Colonic mucosa (tissue), 4 donors: ENCODE results near the gene CCDC122. TPM values are rescaled to one million over a fixed set of nuclear protein-coding genes. Genes with fewer than 3 reads are reported as not detected.

Experiments
- DNase-seq: peaks from one replicate; pipeline ENCODE4 v3.0.0-alpha.2; 2020
- H3K27ac ChIP-seq: fragments of 200-600 bp; one replicate; pipeline ENCODE4 v1.8.0; 2021
- H3K27me3 ChIP-seq: fragments of 200-600 bp; one replicate; pipeline ENCODE4 v1.8.0; 2021
- H3K36me3 ChIP-seq: fragments of 200-600 bp; one replicate; pipeline ENCODE4 v1.8.0; 2021
- H3K4me1 ChIP-seq: fragments of 200-600 bp; one replicate; pipeline ENCODE4 v1.8.0; 2021; ENCODE audit warnings: mild to moderate bottlenecking
- H3K4me3 ChIP-seq: fragments of 200-600 bp; one replicate; pipeline ENCODE4 v1.8.0; 2021
- H3K9ac ChIP-seq, 2 donors: one replicate each; pipeline ENCODE4 v1.7.0; 2013; ENCODE audit warnings: control low read depth in 2 of 2, low read depth in 2 of 2, low read length in 2 of 2
- H3K9me3 ChIP-seq: fragments of 200-600 bp; one replicate; pipeline ENCODE4 v1.8.0; 2021
- intact Hi-C: fragments of 100-400 bp; cut with DNase I; formaldehyde crosslinking; loops from one replicate; pipeline ENCODE4 v1.14.1; 2022
- total RNA-seq, 2 donors: library from RNA; stranded (reverse); fragmentation: NEBNext Ultra II Directional in 1 of 2; extraction: Animal tissue kit (Norgen Biotek cat#: 25700) in 1 of 2; gene quantifications; one replicate each; pipeline ENCODE4 v1.2.1, GENCODE V29; 2021
- TF ChIP-seq, protein P1 (sequence below): fragments of 200-600 bp; IDR thresholded peaks from one replicate; pipeline ENCODE4 v1.8.0; 2022; ENCODE audit warnings: antibody characterized with exemption, mild to moderate bottlenecking
- donor health status: healthy.
- donor health status: DM: no; HTN: no; CAD: no.
- donor health status: DM: no; HTN: no; CAD: no.

The CCDC122 gene
- total RNA-seq, 2 donors from 2014 or later: 5.4 to 6.9 TPM

DNA sequence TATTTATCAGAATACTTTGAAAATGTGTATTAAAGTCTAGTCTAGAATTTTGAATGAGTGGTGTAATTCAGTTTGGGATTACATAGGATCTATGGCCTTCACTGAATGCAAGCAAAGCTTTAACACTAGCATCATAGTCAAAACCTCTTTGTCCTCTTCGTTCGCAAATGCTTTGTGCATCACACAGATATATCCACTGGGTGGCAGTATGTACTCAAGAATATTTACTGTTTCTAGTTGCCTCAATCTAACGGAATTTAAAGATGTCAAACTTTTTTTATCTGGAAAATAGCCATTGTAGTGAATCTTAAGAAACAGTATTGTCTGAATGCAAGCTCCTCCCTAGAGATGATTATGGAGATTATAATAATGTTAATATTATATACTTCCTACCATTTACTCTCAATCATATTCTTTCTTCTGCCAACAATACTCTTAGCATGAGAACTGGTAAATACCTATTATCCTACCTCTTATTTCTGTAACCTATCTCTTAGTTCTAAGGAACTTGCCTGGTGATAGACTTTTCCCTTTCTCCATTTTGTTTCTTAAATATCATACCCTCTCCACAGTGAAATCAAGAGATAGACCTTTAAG lies 26.0 kb upstream of the CCDC122 start:
- DNase-seq: peak; percentile 44
- intact Hi-C loops: loop anchor here (2.0 to 10.0 kb wide), 3 partner anchors 537 to 1069 kb away; no protein-coding TSS in a partner anchor
- TF ChIP-seq, protein P1, sequence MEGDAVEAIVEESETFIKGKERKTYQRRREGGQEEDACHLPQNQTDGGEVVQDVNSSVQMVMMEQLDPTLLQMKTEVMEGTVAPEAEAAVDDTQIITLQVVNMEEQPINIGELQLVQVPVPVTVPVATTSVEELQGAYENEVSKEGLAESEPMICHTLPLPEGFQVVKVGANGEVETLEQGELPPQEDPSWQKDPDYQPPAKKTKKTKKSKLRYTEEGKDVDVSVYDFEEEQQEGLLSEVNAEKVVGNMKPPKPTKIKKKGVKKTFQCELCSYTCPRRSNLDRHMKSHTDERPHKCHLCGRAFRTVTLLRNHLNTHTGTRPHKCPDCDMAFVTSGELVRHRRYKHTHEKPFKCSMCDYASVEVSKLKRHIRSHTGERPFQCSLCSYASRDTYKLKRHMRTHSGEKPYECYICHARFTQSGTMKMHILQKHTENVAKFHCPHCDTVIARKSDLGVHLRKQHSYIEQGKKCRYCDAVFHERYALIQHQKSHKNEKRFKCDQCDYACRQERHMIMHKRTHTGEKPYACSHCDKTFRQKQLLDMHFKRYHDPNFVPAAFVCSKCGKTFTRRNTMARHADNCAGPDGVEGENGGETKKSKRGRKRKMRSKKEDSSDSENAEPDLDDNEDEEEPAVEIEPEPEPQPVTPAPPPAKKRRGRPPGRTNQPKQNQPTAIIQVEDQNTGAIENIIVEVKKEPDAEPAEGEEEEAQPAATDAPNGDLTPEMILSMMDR: peak; percentile 63
- Histone ChIP-seq H3K27me3 (no peaks in the 10 kb centered on the region), H3K9ac (no peak overlapping the region), H3K36me3 (no peaks in the 10 kb centered on the region), H3K9me3 (no peaks in the 10 kb centered on the region), H3K4me3 (no peak overlapping the region), H3K4me1 (no peaks in the 10 kb centered on the region), H3K27ac (no peak overlapping the region)

DNA sequence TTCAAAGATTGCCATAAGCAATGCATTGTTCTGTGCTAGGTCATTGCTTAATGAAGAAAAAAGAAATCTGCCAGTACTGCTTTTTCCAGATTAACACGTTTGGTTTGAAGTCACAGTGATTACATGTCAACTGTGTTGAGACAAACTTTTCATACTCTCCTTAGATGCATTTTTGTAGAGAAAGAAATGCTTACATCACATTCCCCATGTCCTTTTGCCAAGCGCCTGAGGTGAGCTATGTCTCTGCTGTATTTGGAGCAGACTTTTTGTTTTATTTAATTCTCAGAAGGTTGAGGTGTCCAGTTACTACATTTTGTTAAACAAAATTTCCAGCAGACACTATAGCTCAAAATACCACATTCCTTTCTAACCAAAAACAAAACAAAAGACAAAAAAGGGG lies 16.4 kb upstream of the CCDC122 start:
- intact Hi-C loops: no loop called here
- H3K4me1 ChIP-seq: no peaks in the 10 kb centered on the region
- no peak overlapping the region for H3K4me3 ChIP-seq
- H3K36me3 ChIP-seq: no peaks in the 10 kb centered on the region
- no peak overlapping the region for H3K9ac ChIP-seq
- no peak overlapping the region for H3K27ac ChIP-seq
- DNase-seq: no peak
- TF ChIP-seq, protein P1: no peak
- H3K27me3 ChIP-seq: no peaks in the 10 kb centered on the region
- H3K9me3 ChIP-seq: no peaks in the 10 kb centered on the region

DNA sequence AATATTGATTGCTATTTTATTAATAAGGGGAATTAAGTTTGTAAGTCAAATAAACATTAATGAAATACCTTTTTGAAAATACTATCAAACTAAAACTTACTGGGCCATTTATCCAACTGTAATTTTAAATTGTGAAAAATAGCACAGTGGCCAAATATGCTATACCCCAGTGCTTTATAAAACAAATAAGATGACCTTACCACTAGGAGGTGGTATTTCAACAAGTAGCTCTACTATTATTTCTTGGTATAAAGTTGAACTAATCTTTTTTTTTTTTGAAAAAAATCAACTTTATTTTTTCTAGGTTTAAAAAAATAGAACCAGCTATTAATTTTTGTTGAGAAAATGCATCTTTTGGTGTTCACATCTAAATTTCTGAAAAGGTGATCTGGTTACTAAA lies 14.9 kb upstream of the CCDC122 start:
- Histone ChIP-seq H3K27me3 (no peaks in the 10 kb centered on the region), H3K9ac (no peak overlapping the region), H3K9me3 (no peaks in the 10 kb centered on the region), H3K27ac (no peak overlapping the region), H3K36me3 (no peaks in the 10 kb centered on the region), H3K4me3 (no peak overlapping the region), H3K4me1 (no peaks in the 10 kb centered on the region)
- TF ChIP-seq, protein P1: no peak
- DNase-seq: no peak
- intact Hi-C loops: no loop called here

DNA sequence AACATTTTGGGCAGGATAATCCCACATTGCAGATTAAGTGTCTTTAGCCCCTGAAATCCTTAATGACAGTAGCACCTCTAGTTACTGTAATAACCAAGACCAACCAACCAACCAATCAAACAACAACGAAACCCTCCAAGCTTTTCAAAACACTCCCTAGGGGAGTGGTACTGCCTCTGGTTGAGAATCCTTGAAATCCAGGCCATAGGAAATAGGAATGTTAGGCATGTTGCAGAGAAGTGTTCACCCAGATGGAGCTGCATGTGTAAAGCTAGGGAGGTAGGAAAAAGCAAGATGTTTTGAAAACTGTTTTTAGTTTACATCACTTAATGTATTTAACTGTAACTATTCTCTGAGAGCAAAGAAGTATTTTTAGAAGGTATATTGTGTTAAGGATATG lies 4.7 kb upstream of the CCDC122 start:
- TF ChIP-seq, protein P1: no peak
- Histone ChIP-seq H3K9me3 (no peaks in the 10 kb centered on the region), H3K4me1 (no peaks in the 10 kb centered on the region), H3K27ac (no peak overlapping the region), H3K4me3 (no peak overlapping the region), H3K36me3 (no peaks in the 10 kb centered on the region), H3K27me3 (no peaks in the 10 kb centered on the region), H3K9ac (no peak overlapping the region)
- DNase-seq: no peak
- intact Hi-C loops: no loop called here

DNA sequence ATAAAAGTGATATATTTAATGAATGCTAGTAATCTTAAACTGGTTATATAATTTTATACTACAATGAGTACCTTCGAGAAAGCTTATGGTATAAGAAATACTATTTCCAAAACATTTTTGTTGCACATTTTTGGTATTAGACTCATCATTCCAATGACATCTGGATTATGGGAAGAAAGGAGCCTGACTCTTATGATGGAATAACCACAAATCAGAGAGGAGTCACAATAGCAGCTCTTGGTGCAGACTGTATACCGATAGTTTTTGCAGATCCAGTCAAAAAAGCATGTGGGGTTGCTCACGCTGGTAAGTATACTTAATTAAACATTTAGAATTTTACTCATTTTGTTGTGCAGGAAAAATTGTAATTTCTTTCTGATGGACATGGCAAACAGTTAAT lies 4.1 kb upstream of the CCDC122 start:
- no peak overlapping the region for H3K4me3 ChIP-seq
- TF ChIP-seq, protein P1: no peak
- H3K27me3 ChIP-seq: no peaks in the 10 kb centered on the region
- H3K4me1 ChIP-seq: no peaks in the 10 kb centered on the region
- H3K36me3 ChIP-seq: no peaks in the 10 kb centered on the region
- intact Hi-C loops: no loop called here
- H3K9ac ChIP-seq: no peak overlapping the region
- H3K9me3 ChIP-seq: no peaks in the 10 kb centered on the region
- DNase-seq: no peak
- H3K27ac ChIP-seq: no peak overlapping the region
